Mesothelial cell of epicardium (in vitro differentiated cells): ENCODE data around the gene EYA3. TPM values are rescaled to one million over a fixed set of nuclear protein-coding genes. Genes with fewer than 3 reads are reported as not detected.

Experiments used
- DNase-seq, 2 experiments: peaks; one replicate each; pipeline ENCODE4 v3.0.0; 2021; ENCODE audit warnings: low spot score in 2 of 2; ENCODE audit not compliant: unreplicated experiment in 2 of 2
- H3K27ac Mint-ChIP-seq: 2 replicates; pipeline ENCODE4 v1.8.0; 2021; ENCODE audit warnings: mixed read lengths
- H3K27me3 Mint-ChIP-seq: 2 replicates; pipeline ENCODE4 v1.8.0; 2021; ENCODE audit warnings: low read depth, mixed read lengths
- H3K36me3 Mint-ChIP-seq: 2 replicates; pipeline ENCODE4 v1.8.0; 2021; ENCODE audit warnings: mixed read lengths
- H3K4me1 Mint-ChIP-seq: 2 replicates; pipeline ENCODE4 v1.8.0; 2021; ENCODE audit warnings: mixed read lengths
- H3K4me3 Mint-ChIP-seq: 2 replicates; pipeline ENCODE4 v1.8.0; 2021; ENCODE audit warnings: mild to moderate bottlenecking, moderate library complexity, mixed read lengths
- H3K9me3 Mint-ChIP-seq: 2 replicates; pipeline ENCODE4 v1.8.0; 2021; ENCODE audit warnings: mixed read lengths
- CTCF ChIP-seq: fragments of 200-600 bp; sonication (generic); IDR thresholded peaks from one replicate; pipeline ENCODE4 v1.5.0; 2021; ENCODE audit warnings: antibody characterized with exemption; ENCODE audit not compliant: unreplicated experiment
- total RNA-seq: library from RNA; stranded (reverse); gene quantifications from 3 replicates; pipeline ENCODE4 v1.2.1, GENCODE V29; 2021

The EYA3 gene
- total RNA-seq, 1 donor from 2014 or later = 29.3 TPM

GRCh38 chr1:27979151-27979858 lies 109.1 kb downstream of the EYA3 start:
- Mint-ChIP-seq H3K36me3 (peaks cover 7% of the 10 kb centered on the region), H3K4me1 (no peaks in the 10 kb centered on the region), H3K4me3 (no peak overlapping the region), H3K9me3 (no peaks in the 10 kb centered on the region), H3K27ac (no peak overlapping the region), H3K27me3 (no peaks in the 10 kb centered on the region)
- no peak for DNase-seq
- peak; percentile 30 for TF ChIP-seq CTCF

DNA sequence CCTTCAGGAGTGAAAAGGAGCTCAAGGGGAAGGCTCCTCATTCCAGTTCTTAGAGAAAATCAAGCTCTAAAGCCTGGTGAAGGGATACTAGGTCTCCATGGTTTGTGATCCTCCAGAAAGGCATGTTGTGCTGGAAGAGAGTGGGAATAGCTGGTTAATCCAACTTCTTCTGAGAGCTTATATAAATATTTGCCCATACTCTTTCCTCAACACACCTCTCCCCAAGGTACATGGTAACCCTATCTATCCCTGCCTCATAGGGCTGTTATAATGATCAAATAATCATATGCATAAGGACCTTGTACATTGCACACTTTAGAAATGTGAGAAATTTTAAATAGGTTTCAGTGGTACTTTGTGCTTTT lies 114.0 kb downstream of the EYA3 start:
- Mint-ChIP-seq H3K36me3 (peaks cover 10% of the 10 kb centered on the region), H3K4me1 (peaks cover 5% of the 10 kb centered on the region), H3K27me3 (no peaks in the 10 kb centered on the region), H3K9me3 (no peaks in the 10 kb centered on the region), H3K27ac (no peak overlapping the region), H3K4me3 (no peak overlapping the region)
- TF ChIP-seq CTCF = no peak
- DNase-seq = no peak

DNA sequence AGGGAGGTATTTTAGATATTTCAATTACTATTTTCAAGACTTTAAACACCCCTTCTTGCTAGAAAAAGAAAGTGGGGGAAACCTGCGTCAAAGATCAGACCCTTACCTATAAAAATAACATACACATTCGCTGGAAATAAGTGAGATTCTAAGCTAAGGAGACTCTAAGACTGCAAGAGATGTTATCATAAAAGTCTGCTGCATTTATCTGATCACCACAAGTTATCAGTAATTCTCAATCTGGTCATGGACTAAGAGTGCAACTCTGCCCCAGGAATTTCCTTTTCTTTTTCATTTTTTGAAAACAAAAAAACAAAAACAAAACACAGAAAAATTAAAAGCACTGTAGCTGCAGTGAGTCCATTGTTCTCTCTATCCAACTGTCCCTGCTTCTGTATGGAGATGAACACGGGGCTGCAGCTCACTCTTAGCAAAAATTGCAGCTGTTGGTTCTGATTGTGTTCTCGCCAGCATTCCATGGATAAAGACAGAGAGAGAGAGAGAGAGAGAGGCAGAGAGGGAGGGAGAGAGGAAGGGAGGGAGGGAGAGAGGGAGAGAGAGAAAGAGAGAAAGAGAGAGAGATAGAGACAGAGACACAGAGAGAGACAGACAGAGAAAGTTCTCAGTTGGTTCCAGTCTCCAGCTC lies 114.5 kb downstream of the EYA3 start:
- Mint-ChIP-seq H3K36me3 (peaks cover 10% of the 10 kb centered on the region), H3K4me1 (peaks cover 5% of the 10 kb centered on the region), H3K9me3 (no peaks in the 10 kb centered on the region), H3K27me3 (no peaks in the 10 kb centered on the region), H3K4me3 (no peak overlapping the region), H3K27ac (no peak overlapping the region)
- DNase-seq = no peak
- no peak for TF ChIP-seq CTCF

GRCh38 chr1:27972141-27972540 lies 116.3 kb downstream of the EYA3 start:
- no peak for TF ChIP-seq CTCF

DNA sequence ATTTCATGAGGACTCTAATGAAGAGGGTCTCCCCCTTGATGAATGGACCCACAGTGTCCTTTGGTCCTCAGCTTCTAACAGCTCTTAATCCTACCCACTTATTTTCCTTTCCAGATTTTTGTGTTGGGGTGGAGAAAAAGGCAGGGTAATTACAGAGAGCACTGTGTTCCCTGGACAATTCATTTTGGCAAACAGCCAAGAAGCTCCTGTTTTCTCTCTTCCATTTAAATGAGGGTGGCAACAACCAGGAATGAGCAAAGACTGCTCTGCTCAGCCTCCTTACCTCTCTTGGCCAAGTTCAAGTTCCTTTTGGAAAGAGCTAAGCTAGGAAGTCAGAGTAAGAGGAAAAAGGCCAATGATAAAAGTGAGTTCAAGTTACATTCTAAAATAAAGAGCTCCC lies 116.7 kb downstream of the EYA3 start:
- no peak for DNase-seq
- Mint-ChIP-seq H3K36me3 (peaks cover 11% of the 10 kb centered on the region), H3K9me3 (no peaks in the 10 kb centered on the region), H3K27ac (no peak overlapping the region), H3K4me3 (no peak overlapping the region), H3K4me1 (peaks cover 5% of the 10 kb centered on the region), H3K27me3 (no peaks in the 10 kb centered on the region)
- TF ChIP-seq CTCF = no peak

More at GRCh38 chr1:27972141-27972540, 116.3 kb downstream of the EYA3 start:
- H3K27ac Mint-ChIP-seq = peak overlapping the region; percentile 67
- no peak for DNase-seq
- H3K9me3 Mint-ChIP-seq = no peaks in the 10 kb centered on the region
- no peaks in the 10 kb centered on the region for H3K27me3 Mint-ChIP-seq
- peaks cover 13% of the 10 kb centered on the region for H3K36me3 Mint-ChIP-seq
- H3K4me1 Mint-ChIP-seq = peaks cover 5% of the 10 kb centered on the region
- no peak overlapping the region for H3K4me3 Mint-ChIP-seq
